Subcutaneous abdominal adipose tissue (tissue), 5 donors: ENCODE results near the gene NDUFS3.
"Not testable (repeated sequence)": the region's sequence is repeated elsewhere in the genome, so short reads cannot be mapped to it uniquely, and the experiment has no call there.

ENCODE experiments used
- H3K27ac ChIP-seq: one replicate; pipeline ENCODE4 v1.7.0; 2013; ENCODE audit warnings: low read depth, mild to moderate bottlenecking, inconsistent platforms, low read length, moderate library complexity
- H3K27me3 ChIP-seq, 5 donors: one replicate each; pipeline ENCODE4 v1.7.0; 2013; ENCODE audit warnings: low read length in 5 of 5, inconsistent platforms in 1 of 5; ENCODE audit not compliant: control insufficient read depth in 5 of 5, insufficient read depth in 4 of 5
- H3K36me3 ChIP-seq, 5 donors: one replicate each; pipeline ENCODE4 v1.7.0; 2013; ENCODE audit warnings: low read length in 5 of 5; ENCODE audit not compliant: control insufficient read depth in 5 of 5, insufficient read depth in 5 of 5
- H3K4me1 ChIP-seq, 5 donors: one replicate each; pipeline ENCODE4 v1.7.0; 2013; ENCODE audit warnings: low read length in 5 of 5, mild to moderate bottlenecking in 3 of 5, moderate library complexity in 1 of 5; ENCODE audit not compliant: control insufficient read depth in 5 of 5, insufficient read depth in 5 of 5
- H3K4me3 ChIP-seq, 5 donors: one replicate each; pipeline ENCODE4 v1.7.0; 2013; ENCODE audit warnings: low read length in 5 of 5, low read depth in 1 of 5
- H3K9ac ChIP-seq, 5 donors: one replicate each; pipeline ENCODE4 v1.7.0; 2013; ENCODE audit warnings: low read length in 5 of 5, mild to moderate bottlenecking in 4 of 5, moderate library complexity in 3 of 5
- H3K9me3 ChIP-seq, 5 donors: one replicate each; pipeline ENCODE4 v1.7.0; 2013; ENCODE audit warnings: low read length in 5 of 5; ENCODE audit not compliant: control insufficient read depth in 5 of 5
- donor health status: healthy.
- donor health status: healthy.
- donor health status: healthy.
- donor health status: healthy.
- donor health status: healthy.

NDUFS3 gene

GRCh38 chr11:47558695-47559094 lies 20.2 kb upstream of the NDUFS3 start:
- H3K9ac ChIP-seq = no peak overlapping the region
- peaks cover 0 to 3% (median 0%) of the 10 kb centered on the region in 5 donors for H3K36me3 ChIP-seq
- H3K27me3 ChIP-seq = no peaks in the 10 kb centered on the region
- H3K27ac ChIP-seq = no peak overlapping the region
- H3K4me3 ChIP-seq = no peak overlapping the region
- no peaks in the 10 kb centered on the region for H3K9me3 ChIP-seq
- peaks cover 0 to 6% (median 0%) of the 10 kb centered on the region in 5 donors for H3K4me1 ChIP-seq

DNA sequence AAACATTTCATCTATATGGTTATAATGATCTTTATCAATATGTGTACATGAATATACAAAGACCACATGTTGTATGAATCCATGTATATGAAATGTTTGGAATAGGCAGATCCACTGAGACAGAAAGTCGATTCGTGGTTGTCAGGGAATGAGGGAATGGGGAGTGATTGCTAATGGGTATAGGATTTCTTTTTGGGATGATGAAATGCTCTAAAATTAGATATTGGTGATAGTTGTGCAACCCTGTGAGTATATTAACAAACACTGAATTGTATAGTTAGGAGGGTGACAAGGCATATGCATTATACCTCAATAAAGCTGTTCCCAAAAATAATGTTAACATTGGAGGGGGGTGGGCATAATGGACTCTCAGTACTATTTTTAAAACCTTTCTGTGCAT lies 18.4 kb upstream of the NDUFS3 start:
- H3K4me3 ChIP-seq = no peak overlapping the region
- H3K4me1 ChIP-seq = peaks cover 4 to 18% (median 6%) of the 10 kb centered on the region in 5 donors
- no peak overlapping the region for H3K9ac ChIP-seq
- H3K36me3 ChIP-seq = peaks cover 0 to 3% (median 0%) of the 10 kb centered on the region in 5 donors
- H3K9me3 ChIP-seq = no peaks in the 10 kb centered on the region
- H3K27ac ChIP-seq = no peak overlapping the region
- no peaks in the 10 kb centered on the region for H3K27me3 ChIP-seq

GRCh38 chr11:47562393-47562792 lies 16.5 kb upstream of the NDUFS3 start:
- not testable (repeated sequence) for H3K36me3 ChIP-seq, H3K9ac ChIP-seq, H3K27ac ChIP-seq, H3K27me3 ChIP-seq, H3K4me3 ChIP-seq, H3K9me3 ChIP-seq
- peaks cover 5 to 27% (median 17%) of the 10 kb centered on the region in 5 donors for H3K4me1 ChIP-seq

GRCh38 chr11:47564366-47564765 lies 14.5 kb upstream of the NDUFS3 start:
- not testable (repeated sequence) for H3K9me3 ChIP-seq, H3K4me3 ChIP-seq, H3K36me3 ChIP-seq, H3K27me3 ChIP-seq, H3K27ac ChIP-seq
- peak overlapping the region in 2 of 5 donors; percentile 92 to 94 for H3K9ac ChIP-seq
- H3K4me1 ChIP-seq = peaks cover 5 to 27% (median 17%) of the 10 kb centered on the region in 5 donors

- Histone ChIP-seq H3K27me3 (no peaks in the 10 kb centered on the region), H3K27ac (peak overlapping the region; percentile 84), H3K36me3 (peaks cover 3 to 7% (median 4%) of the 10 kb centered on the region in 5 donors), H3K9ac (peak overlapping the region; percentile 81 to 94 (median 92)), H3K4me3 (peak overlapping the region; percentile 64 to 89 (median 85)), H3K4me1 (peaks cover 5 to 29% (median 17%) of the 10 kb centered on the region in 5 donors), H3K9me3 (no peaks in the 10 kb centered on the region)
Measured at GRCh38 chr11:47564933-47565339, 13.9 kb upstream of the NDUFS3 start.

DNA sequence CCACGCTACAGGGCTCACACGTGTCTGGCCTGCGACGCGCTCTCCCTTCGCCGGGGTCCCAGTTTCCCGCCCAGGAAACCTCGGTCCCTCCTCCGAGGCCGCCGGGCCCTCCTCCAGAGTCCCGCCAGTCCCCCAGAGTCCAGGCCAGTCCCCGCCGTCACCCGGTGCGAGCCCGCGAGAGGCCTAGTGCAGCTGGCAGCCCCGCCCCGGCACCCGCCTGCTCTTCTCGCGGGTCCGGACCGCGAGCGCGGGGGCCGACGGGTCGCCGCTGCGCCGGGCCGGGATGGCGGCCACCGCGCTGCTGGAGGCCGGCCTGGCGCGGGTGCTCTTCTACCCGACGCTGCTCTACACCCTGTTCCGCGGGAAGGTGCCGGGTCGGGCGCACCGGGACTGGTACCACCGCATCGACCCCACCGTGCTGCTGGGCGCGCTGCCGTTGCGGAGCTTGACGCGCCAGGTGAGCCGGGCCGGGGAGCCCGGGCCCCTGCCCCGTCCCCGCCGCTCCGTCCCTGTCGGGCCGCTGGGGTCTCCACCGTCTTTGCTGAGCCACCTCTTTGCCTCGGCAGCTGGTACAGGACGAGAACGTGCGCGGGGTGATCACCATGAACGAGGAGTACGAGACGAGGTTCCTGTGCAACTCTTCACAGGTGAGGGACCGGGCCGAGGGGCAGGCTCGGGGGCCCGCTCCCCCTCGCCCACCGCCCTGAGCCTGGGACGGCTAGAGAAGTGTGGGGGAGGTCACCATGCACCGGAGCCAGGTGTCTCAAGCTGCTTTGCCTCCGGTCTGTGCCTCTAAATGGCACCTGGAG lies 13.3 kb upstream of the NDUFS3 start, which contains the start of gene PTPMT1:
Gene PTPMT1 (plus strand): TSS at position 260 of the 809 bp plus-strand sequence. CDS start 24 bp downstream, at position 284.
- Histone ChIP-seq H3K36me3 (peaks cover 3 to 10% (median 5%) of the 10 kb centered on the region in 5 donors), H3K4me3 (peak within 1 kb of the TSS; percentile 67 to 89 (median 85)), H3K9me3 (no peaks in the 10 kb centered on the region), H3K4me1 (peaks cover 5 to 31% (median 20%) of the 10 kb centered on the region in 5 donors), H3K27me3 (no peaks in the 10 kb centered on the region), H3K9ac (peak within 1 kb of the TSS; percentile 81 to 98 (median 94)), H3K27ac (peak within 1 kb of the TSS; percentile 84)

GRCh38 chr11:47566149-47566698 lies 12.7 kb upstream of the NDUFS3 start:
- Histone ChIP-seq H3K36me3 (peaks cover 3 to 13% (median 5%) of the 10 kb centered on the region in 5 donors), H3K4me3 (peak overlapping the region; percentile 67 to 89 (median 85)), H3K27me3 (no peaks in the 10 kb centered on the region), H3K9me3 (no peaks in the 10 kb centered on the region), H3K4me1 (peaks cover 5 to 37% (median 26%) of the 10 kb centered on the region in 5 donors), H3K9ac (peak overlapping the region; percentile 73 to 98 (median 94)), H3K27ac (peak overlapping the region; percentile 84)

GRCh38 chr11:47569646-47570045 lies 9.2 kb upstream of the NDUFS3 start:
- Histone ChIP-seq H3K27me3 (no peaks in the 10 kb centered on the region), H3K4me3 (no peak overlapping the region), H3K4me1 (peaks cover 9 to 55% (median 47%) of the 10 kb centered on the region in 5 donors), H3K9me3 (no peaks in the 10 kb centered on the region), H3K27ac (peak overlapping the region; percentile 11), H3K9ac (no peak overlapping the region), H3K36me3 (peaks cover 4 to 45% (median 27%) of the 10 kb centered on the region in 5 donors)

- no peaks in the 10 kb centered on the region for H3K27me3 ChIP-seq
- no peaks in the 10 kb centered on the region for H3K9me3 ChIP-seq
- peak overlapping the region; percentile 52 for H3K27ac ChIP-seq
- peaks cover 6 to 51% (median 35%) of the 10 kb centered on the region in 5 donors for H3K36me3 ChIP-seq
- H3K4me1 ChIP-seq = peaks cover 5 to 47% (median 38%) of the 10 kb centered on the region in 5 donors
- H3K4me3 ChIP-seq = no peak overlapping the region
- peak overlapping the region in 1 of 5 donors; percentile 40 for H3K9ac ChIP-seq
Measured at GRCh38 chr11:47570651-47571356, 8.1 kb upstream of the NDUFS3 start.
